C4-2B (cell line): ENCODE results near the gene SIN3B.

Source experiments
- ZFX ChIP-seq: fragments of 450-650 bp; IDR thresholded peaks from 2 replicates; pipeline ENCODE4 v1.6.1; 2017
- TF ChIP-seq, protein P1 (sequence below): fragments of 450-650 bp; conservative IDR thresholded peaks from 2 replicates; pipeline ENCODE4 v1.5.1; 2017; ENCODE audit warnings: mild to moderate bottlenecking

GRCh38 chr19:16822648-16823047 is 6.5 kb upstream of the SIN3B start:
- TF ChIP-seq, protein P1, sequence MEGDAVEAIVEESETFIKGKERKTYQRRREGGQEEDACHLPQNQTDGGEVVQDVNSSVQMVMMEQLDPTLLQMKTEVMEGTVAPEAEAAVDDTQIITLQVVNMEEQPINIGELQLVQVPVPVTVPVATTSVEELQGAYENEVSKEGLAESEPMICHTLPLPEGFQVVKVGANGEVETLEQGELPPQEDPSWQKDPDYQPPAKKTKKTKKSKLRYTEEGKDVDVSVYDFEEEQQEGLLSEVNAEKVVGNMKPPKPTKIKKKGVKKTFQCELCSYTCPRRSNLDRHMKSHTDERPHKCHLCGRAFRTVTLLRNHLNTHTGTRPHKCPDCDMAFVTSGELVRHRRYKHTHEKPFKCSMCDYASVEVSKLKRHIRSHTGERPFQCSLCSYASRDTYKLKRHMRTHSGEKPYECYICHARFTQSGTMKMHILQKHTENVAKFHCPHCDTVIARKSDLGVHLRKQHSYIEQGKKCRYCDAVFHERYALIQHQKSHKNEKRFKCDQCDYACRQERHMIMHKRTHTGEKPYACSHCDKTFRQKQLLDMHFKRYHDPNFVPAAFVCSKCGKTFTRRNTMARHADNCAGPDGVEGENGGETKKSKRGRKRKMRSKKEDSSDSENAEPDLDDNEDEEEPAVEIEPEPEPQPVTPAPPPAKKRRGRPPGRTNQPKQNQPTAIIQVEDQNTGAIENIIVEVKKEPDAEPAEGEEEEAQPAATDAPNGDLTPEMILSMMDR: no peak
- no peak for TF ChIP-seq ZFX
